ENCODE measurements around the gene PKNOX2.

PKNOX2 gene

DNA sequence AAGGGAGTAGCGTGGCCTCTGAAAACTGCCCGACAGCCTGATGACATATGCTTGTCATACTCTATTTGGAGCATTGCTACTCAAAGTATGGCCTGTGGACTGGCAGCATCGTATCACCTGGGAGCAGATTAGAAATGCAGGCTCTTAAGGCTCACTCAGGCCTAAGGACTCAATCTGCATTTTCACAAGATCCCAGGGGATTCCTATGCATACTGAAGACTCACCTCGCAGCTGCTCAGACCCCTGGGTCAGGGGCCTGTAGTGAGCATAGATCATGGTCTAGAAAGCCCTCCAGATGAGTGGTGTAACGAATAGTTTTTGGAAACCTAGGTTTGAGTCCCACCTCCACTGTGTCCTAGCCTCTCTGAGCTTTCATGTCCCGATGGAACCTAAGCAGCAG is 205.3 kb downstream of the PKNOX2 start:
- no peak for DNase-seq

DNA sequence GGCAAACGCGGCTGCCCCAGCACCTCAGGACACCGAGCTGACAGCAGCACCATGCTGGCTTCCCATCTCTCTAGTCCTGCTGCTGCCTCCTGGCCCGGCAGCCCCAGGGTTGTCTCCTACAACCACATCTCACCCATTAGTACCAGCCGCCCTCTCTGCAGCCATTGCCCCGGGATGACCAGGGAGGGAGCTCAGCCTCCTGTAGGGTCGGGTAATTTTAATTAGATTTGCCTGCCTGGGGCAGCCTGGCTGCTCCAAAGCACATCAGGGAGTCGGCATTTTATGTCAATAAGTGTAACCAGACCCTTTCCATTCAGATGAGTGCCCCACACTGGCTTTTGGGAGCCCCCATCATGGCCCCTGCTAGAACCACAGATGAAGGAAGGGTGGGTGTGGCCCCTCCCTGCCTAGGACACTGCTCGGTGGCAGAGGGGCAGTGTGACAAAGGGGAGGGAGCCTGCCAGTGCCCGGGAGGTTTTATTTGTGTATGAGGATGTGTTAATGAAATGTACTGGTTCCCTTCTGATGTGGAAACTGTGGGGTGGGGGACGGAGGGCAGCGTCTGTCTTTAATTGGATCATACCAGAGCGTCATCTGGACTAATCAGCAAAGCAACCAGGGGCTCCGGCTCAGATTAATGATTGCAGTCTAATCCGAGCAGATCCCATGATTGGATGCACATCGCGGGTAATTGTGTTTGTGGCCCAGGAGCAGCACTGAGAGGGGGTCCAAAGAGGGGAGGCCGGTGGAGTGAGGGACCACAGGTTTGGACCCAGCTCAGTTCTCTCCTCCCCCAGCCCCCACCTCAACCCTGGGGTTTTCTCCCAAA is 206.2 kb downstream of the PKNOX2 start:
- no peak for DNase-seq

DNA sequence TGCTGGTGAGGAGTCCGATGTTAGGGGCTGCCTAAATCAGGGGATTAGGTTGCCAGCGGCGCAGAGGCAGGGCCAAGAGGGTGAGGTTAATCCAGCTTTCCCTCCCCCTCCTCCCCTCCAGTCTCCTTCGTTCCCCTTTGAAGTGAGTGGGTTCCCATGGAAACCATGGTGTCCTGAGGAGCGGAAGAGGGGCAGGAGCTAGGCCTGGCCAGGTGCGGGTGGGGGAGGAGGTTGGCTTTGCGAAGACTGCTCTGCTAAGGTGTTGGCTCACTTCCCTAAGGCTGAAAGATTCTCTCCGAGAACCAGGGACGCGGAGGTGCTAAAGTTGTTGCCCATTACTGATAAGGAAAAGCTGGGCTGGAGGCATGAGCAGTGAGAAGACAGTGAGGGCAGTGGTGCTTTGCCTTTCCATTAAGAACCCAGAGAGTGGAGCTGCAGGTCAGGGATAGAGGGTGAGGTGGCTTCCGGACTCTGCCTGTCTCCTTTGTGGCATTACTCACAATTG is 206.9 kb downstream of the PKNOX2 start:
- no peak for DNase-seq

DNA sequence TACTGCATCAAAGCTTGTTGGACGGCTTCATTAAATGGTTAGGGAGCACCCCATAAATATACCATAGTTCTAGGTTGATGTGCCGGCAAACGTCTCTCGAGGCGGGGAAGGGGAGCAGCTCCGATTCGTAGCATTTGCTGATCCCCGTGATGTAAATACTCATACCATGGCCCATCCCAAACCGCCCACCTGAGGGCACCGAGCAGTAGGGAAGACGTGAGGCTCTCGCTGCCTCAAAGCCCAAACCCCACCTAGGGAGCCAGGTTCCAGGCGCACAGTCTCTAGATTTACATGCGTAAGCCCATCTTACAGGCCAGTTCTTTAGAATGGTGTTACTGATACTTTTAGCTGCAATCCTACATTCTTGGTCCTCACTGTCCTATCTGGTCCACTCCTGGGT is 207.5 kb downstream of the PKNOX2 start:
- no peak for DNase-seq

GRCh38 chr11:125372911-125373310 is 208.4 kb downstream of the PKNOX2 start:
- no peak for DNase-seq

DNA sequence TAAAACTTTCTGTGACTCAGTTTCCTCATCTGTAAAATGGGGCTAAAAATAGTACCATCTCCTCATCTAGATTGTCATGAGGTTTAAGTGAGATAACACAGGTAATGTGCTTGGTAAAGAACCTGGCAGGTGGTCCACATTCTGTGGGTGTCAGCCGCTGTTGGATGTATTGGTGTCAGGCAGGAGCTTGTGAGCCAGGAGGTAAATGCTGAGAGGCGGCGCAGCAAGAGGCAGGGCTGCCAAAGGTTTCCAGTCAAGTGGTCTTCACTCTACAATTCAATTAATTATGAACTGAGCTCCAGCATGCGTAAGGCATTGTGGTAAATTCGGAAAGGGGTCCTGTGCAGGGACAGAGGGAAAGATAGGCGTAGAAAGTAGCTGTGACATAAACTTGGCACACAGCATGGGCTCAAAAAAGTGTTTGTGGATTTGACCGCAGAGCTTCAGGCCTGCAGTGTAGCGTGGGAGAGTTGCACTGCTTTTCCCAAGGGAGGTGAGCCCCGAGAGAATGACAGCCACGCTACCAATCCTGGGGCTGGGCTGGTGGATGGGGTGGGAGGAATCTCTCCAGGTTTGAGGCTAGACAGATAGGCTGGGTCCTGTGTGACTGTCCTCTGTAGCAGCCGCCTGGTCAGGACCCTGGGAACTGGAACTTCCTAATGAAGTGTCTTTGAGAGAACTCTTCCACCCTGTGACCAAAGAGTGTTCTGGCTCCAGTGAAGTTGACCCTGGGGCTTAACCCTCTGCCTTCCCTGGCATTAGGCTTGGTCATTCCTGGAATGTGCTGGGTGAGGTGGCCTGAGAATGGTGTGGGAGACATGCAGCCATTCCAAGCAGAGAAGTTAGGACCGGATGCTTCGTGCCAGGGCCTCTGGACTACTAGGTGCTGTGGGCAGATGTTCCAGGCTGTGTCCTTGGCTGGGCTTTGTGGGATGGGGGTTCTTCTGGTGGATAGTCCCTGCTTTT is 209.2 kb downstream of the PKNOX2 start:
- DNase-seq: no peak

- no peak for DNase-seq
Observed at GRCh38 chr11:125374398-125374797, 209.8 kb downstream of the PKNOX2 start.

DNA sequence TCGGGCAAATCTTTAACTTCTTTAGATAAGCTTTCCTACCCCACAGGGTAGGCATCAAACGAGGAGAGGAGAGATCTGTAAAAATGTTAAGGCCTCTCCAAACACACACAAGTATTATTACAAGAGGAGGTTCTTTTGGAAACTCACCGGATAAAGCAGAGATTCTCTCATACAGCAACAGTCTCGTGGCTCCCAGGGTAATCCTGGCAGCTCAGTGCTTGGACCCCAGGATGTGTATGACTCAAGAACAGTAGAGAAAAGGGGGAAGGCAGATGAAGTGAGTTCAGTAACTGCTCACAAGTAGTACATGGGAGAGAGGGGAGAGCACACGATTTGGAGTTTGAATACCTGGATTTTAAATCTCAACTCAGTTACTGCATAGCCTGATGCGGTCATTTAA is 210.6 kb downstream of the PKNOX2 start:
- DNase-seq: no peak

DNA sequence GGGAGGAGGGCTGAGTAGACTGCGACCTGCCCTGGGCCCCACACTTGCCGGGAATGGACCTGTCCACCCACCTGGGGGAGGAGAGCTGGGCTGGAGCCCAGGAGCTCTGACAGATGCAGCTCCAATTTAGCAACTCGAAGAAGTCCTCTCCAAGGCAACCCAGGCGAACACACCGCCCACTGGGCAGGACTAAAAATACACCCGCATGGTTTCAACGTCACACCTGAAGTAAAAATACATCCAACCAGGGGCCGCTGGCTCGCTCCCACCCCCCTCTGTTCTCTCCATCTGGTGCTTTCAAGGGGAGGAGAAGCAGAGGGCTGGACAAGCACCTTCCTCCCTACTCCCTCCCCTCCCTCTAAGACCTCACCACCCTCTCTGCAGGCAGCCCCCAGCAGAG is 211.6 kb downstream of the PKNOX2 start:
- no peak for DNase-seq

- no peak for DNase-seq
Observed at GRCh38 chr11:125376856-125377255, 212.3 kb downstream of the PKNOX2 start.

GRCh38 chr11:125378083-125378482 is 213.5 kb downstream of the PKNOX2 start:
- DNase-seq: no peak

DNA sequence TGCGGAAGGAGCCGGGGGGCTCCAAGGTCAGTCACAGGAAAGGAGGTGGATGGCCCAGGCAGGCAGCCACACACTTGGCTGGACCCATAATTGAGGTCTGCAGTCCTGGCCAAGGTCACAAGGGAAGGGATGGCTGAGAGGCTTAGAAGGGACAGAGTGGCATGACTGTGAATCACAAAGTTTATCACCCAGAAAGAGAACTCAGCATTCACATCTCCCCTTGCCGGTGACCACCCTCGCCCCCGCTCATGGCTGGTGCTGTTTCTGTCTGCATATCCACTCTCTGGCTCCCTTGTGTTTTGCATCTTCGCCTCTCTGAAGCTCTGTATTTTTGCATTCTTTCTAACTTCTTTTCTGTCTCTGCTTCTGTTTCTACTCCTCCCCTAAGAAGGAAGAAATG is 214.0 kb downstream of the PKNOX2 start:
- no peak for DNase-seq

- no peak for DNase-seq
Observed at GRCh38 chr11:125379565-125379964, 215.0 kb downstream of the PKNOX2 start.

- DNase-seq: no peak
Observed at GRCh38 chr11:125379981-125380380, 215.4 kb downstream of the PKNOX2 start.

DNA sequence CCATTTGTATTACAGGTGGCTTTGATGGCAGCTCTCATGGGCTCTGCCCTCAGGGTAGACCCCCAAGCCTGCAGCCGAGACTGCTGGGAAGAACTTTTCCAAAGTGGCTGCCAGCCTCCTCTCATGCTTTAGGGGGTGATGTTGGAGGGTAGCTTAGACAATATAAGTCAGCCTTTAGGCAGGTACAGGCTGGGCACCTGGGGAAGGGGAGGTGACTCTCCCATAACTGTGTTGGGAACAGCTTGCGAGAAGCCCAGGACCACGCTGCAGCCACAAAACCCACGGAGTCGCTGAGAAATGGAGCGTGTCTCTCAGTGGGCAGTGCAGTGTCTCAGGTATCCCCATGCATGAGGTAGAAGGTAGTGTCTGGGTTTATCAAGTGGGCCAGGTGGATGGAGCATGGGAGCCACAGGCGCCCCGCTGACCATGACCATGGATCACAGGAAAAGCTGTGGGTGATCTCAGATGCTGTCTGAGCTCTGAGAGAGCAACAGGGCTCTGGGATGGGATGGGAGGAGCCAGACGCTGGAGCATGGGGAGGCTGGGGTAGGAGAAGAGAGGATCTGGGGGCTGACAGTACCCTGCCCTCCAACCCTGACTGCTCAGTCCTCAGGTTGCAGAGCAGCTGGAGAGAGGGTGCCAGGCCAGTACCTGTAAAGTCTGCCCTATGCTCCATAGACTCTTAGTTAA is 216.3 kb downstream of the PKNOX2 start:
- no peak for DNase-seq

- DNase-seq: no peak
Observed at GRCh38 chr11:125381499-125382044, 217.0 kb downstream of the PKNOX2 start.

DNA sequence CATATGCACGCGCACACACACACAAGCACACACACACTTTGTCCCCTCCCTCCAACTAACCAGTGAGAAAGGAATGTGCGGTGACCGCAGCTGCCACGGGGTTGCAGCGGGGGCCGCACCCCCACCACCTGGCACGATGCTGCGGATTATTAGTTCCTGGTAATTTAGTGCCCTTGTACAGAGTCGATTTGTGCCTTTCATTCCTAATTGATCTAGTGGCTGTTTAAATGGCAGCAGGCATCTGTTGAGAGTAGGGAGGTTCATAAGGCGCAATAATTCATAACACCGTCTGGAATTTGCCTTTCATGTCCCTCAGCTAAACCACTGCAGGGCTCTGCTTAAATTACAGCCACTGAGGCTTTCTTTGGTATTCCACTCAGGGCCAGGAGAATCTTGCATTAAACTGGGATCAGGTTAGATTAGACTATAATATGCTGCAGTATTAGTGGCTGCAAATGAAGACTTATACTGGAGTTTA is 217.8 kb downstream of the PKNOX2 start:
- DNase-seq: no peak

GRCh38 chr11:125382822-125383221 is 218.3 kb downstream of the PKNOX2 start:
- DNase-seq: no peak

- no peak for DNase-seq
Observed at GRCh38 chr11:125384825-125385224, 220.3 kb downstream of the PKNOX2 start.

- no peak for DNase-seq
Observed at GRCh38 chr11:125387901-125388300, 223.3 kb downstream of the PKNOX2 start.

DNA sequence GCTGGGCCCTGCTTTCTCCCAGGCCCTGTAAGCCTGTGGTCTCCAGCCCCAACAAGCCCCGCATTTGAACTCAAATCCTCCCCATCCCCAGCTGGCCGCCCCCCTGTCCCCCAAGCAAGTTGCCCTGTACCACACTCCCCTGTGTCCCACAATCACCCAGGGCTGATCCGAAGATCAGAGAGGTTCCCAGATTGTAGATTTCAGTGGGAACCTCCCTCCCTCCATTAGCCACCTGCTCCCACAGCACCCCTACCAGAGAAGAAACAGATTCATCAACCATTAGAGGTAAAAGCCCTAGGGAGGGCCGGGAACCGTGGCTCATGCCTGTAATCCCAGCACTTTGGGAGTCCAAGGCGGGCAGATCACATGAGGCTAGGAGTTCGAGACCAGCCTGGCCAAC is 224.1 kb downstream of the PKNOX2 start:
- no peak for DNase-seq
